Bone marrow (tissue), 2 donors: ENCODE results near the gene VTA1.

Experiments
- DNase-seq, 2 donors: peaks; one replicate each; lab custom pipeline; 2025; lab: John Stamatoyannopoulos, UW

The VTA1 gene

DNA sequence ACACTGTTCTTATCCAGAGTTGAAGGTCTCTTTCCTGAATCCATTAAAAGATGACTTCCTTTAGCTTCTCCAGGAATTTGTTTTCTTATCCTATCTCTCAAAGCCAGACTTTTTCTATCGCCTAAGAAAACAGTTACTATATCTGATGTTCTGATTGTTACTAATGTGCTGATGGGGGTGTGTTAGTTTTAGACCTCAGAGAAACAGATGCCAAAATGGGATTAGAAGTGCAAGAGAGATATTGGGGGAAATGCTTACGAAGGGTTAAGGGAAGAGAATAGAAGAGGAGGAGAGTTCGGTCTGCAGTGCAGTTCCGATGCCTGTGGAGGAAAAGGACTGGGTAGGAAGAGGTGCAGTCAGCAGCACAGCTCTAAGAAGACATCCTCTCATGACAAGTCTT, 119.0 kb downstream of the VTA1 start:
- DNase-seq: no peak

GRCh38 chr6:142271476-142271875, 124.4 kb downstream of the VTA1 start:
- DNase-seq: no peak
